Subcutaneous adipose tissue (tissue), 4 donors: ENCODE data around the gene CREM. TPM values are rescaled to one million over a fixed set of nuclear protein-coding genes. Genes with fewer than 3 reads are reported as not detected.

ENCODE experiments used
- CTCF ChIP-seq: fragments of 450-650 bp; IDR thresholded peaks from one replicate; pipeline ENCODE4 v1.5.1; 2016; ENCODE audit warnings: low read depth, mild to moderate bottlenecking, control low read depth, antibody characterized with exemption, moderate library complexity
- total RNA-seq, 4 donors: library from RNA; depleted of rRNA; stranded (reverse); fragments of >200 nt; gene quantifications; one replicate each; pipeline ENCODE4 v1.1.0, GENCODE V29; 2016

Gene CREM
- total RNA-seq, 4 donors from 2014 or later = 29.8 to 90.8 (median 43.0) TPM

GRCh38 chr10:35231646-35232045, 105.0 kb downstream of the CREM start:
- TF ChIP-seq CTCF = no peak

GRCh38 chr10:35232527-35232926, 105.9 kb downstream of the CREM start:
- no peak for TF ChIP-seq CTCF

- TF ChIP-seq CTCF = no peak
Measured at GRCh38 chr10:35234073-35234472, 107.4 kb downstream of the CREM start.

GRCh38 chr10:35236739-35237138, 110.1 kb downstream of the CREM start:
- TF ChIP-seq CTCF = no peak

- TF ChIP-seq CTCF = no peak
Measured at GRCh38 chr10:35237766-35238512, 111.3 kb downstream of the CREM start.

GRCh38 chr10:35244549-35244948, 117.9 kb downstream of the CREM start:
- no peak for TF ChIP-seq CTCF

- no peak for TF ChIP-seq CTCF
Measured at GRCh38 chr10:35246770-35247343, 120.2 kb downstream of the CREM start.
